Esophagus muscularis mucosa (tissue), 3 donors: ENCODE data around the gene DCDC2B.

ENCODE experiments used
- CTCF ChIP-seq, 3 experiments: fragments of 200-600 bp in 2 of 3; fragments of 450-650 bp in 1 of 3; sonication (generic) in 2 of 3; IDR thresholded peaks; one replicate each; pipeline ENCODE4 v1.5.1; 2017 to 2019; ENCODE audit warnings: antibody characterized with exemption in 3 of 3, mild to moderate bottlenecking in 2 of 3, moderate library complexity in 1 of 3
- POLR2A ChIP-seq: fragments of 450-650 bp; IDR thresholded peaks from one replicate; pipeline ENCODE4 v1.6.1; 2017; ENCODE audit warnings: antibody characterized with exemption, moderate library complexity, mild to moderate bottlenecking, low read depth

GRCh38 chr1:32224285-32224684, 15.4 kb downstream of the DCDC2B start:
- no peak for TF ChIP-seq CTCF (IDR thresholded peaks at IDR 0.05)
- TF ChIP-seq POLR2A = no peak
